ENCODE data around the gene TBC1D16.

GRCh38 chr17:79897243-79898063 lies 138.2 kb downstream of the TBC1D16 start:
- no peak for TF ChIP-seq POLR2AphosphoS5 (IDR thresholded peaks at IDR 0.05; ENCODE audit: low read depth, low read length)
- no peak for TF ChIP-seq POLR2A (IDR thresholded peaks at IDR 0.05; ENCODE audit: low read depth, low read length)

Data from GM12892 (cell line).